GM21526 (cell line): ENCODE measurements around the gene RAP1GAP2.
"Not testable (repeated sequence)": the region's sequence is repeated elsewhere in the genome, so short reads cannot be mapped to it uniquely, and the experiment has no call there.

Experiments used
- ATAC-seq: cut with Tn5 transposase; IDR thresholded peaks from one replicate; pipeline ENCODE4 v1.9.1; 2021; ENCODE audit warnings: moderate library complexity; ENCODE audit not compliant: unreplicated experiment, low FRiP score

Gene RAP1GAP2

DNA sequence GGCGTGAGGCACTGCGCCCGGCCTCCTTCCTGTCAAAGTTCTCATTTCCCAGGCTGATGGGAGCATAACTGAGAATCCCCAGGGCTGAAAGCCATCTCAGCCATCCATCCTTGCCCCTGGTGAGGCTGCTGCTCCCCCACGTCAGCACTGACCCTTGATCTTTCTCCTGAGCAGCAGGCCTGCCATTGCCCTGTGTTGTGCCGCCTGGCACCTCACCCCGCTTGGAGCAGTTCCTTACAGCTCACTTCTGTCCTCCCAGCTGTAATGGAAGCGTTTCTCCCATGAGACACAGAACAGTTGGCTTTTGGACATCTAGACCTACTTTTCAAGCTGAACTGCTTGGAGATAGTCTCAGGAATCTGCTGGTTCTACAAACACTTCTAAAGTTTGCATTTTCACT lies 215.7 kb downstream of the RAP1GAP2 start:
- no peak for ATAC-seq

DNA sequence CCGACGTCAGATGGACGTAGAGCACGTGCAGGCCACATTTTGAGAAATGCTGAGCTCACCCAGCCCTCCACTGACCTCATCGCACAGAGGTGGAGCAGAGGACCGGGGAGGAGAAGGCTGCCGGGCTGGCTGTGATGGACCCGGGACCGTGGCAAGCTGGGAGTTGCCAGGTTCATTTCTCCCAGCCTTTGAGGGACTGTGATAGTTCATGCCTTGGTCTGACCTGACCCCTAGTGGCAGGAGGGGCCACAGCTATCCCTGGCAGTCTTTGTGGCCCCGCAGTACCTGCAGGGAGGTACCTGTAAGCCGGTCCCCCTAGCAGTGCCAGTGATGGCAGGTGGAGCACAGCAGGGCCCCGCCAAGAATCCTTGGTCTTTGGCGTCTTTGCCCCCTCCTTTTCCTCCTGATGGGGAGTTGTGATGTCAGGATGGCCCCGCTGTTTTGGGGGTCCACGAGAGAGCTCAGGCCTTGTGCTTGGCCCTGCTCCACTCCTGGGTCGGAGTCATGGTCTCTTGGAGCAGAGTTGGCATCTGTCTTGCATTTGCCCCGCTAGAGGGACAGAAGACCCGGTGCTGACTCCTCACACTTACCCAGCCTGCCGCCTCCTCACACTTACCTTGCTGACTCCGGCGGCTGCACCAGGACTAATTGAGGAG lies 216.8 kb downstream of the RAP1GAP2 start:
- ATAC-seq = no peak

DNA sequence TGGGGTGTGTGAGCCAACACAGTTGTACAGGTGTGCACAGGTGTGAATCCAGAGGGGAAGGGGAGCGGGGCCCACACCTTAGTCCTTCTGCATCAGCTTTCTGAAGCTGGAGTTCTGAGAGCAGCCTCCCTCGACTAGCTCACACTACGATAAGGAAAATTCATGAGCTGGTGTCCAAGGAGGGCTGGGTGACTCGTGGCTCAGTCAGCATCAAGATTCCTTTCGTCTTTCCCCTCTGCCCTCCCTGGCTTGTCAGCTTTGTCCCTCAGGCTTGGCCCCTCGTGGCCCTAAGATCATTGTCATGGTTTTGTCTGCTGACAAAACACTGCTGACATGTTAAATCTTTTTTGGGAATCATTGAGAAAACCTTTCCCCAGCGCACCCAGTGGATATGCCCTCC lies 219.7 kb downstream of the RAP1GAP2 start:
- ATAC-seq = no peak

DNA sequence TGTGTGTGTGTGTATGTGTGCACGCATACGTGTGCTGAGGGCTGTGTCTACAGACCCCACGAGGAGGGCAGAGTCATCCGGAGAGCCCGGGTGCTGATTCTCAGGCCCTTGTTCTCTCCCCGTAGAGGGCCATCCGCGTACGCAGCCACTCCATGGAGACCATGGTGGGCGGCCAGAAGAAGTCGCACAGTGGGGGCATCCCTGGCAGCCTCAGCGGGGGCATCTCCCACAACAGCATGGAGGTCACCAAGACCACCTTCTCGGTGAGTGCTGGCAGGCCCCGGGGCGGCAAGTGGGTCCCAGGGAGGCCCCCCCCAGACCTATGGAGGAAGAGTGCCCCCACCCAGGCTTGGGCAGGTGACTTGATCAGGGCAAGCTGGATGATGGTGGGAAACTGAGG lies 221.7 kb downstream of the RAP1GAP2 start:
- ATAC-seq = no peak

DNA sequence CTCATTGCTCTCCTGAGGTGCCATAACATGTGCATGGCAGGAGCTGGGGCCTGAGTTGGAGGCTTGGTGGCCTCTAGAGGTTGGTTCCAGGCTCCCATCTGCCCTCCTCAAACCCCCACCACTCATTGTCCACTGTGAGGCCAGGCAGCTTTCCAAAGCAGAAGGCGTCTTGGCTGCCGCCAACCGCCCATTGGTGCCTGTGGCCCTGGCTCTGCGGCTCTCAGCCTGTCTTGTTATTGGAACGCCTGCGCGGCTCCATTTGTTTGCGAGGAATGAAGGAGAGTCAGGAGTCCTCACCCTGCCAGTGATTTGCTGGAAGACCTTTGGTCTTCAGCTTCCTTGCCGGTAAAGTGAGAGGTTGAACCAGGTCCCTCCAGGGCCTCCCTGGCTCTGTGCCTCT lies 223.5 kb downstream of the RAP1GAP2 start:
- no peak for ATAC-seq

DNA sequence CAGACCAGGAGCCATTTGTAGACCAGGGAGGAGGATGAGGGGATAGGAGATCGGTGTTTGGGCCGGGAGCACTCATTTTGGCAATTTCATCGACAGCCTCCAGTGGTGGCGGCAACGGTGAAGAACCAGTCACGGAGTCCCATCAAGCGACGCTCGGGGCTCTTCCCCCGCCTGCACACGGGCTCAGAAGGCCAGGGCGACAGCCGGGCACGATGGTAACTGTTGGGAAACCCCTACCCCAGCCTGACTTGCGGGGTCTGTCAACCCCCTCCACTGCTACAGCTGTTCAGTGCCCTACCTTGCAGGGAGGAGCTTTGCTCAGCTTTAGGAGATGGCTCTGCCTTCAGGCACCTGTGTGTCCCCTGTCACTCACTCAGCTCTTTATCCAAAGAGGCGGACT lies 224.1 kb downstream of the RAP1GAP2 start:
- ATAC-seq = no peak

DNA sequence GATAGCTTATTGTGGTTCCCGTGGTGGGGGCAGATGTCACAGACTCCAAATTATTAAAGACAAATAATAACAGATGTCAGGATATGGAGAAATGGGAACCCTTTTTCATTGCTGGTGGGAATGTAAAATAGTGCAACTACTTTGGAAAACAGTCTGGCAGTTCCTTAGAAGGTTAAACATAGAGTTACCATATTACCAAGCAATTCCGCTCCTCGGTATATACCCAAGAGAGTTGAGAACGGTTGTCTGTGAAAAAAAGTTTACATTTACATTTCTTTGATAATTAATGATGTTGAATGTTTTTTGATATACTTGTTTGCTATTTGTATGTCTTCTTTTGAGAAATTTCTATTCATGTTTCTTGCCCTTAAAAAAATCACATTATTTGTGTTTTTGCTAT lies 226.0 kb downstream of the RAP1GAP2 start:
- ATAC-seq = no peak

DNA sequence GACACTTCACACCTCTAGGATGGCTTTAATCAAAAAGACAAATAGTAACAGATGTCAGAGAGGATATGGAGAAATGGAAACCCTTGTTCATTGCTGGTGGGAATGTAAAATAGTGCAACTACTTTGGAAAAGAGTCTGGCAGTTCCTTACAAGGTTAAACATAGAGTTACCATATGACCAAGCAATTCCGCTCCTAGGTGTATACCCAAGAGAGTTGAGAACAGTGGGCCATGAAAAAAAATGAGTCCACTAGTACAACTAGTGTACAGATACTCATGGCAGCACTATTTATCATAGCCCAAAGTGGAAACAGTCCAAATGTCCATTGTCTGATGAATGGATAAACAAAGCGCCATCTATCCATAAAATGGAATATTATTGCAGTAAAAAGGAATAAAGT lies 228.1 kb downstream of the RAP1GAP2 start:
- no peak for ATAC-seq

DNA sequence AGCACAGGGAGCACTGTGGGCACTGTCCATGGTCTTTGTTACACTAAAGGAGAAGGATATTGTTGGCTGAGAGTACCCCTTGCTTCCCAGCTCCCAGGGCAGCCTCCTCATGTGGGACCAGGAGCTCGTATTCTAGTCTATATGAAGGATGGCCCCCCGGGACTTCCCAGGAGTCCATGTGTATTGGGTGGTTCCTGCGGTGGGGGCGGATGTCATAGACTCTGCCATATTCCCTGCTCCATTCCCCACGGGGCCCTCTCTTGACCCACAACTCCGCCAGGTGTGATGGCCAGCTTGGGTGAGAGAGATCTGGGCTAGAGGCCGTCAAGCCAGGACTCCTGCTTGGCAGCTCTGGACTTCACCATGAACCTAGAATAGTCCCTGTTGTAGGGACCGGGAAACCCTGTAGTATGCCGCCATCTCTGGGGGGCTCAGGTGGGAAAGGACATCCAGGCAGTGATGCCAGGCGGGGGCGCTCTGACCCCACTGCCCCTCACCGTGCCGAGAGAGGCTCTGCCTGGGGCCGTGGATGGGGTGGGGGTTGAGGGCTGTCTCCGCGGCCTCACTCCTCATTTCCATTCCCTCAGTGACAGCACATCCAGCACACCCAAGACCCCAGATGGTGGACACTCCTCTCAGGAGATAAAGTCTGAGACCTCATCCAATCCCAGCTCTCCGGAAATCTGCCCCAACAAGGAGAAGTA lies 229.3 kb downstream of the RAP1GAP2 start:
- no peak for ATAC-seq

DNA sequence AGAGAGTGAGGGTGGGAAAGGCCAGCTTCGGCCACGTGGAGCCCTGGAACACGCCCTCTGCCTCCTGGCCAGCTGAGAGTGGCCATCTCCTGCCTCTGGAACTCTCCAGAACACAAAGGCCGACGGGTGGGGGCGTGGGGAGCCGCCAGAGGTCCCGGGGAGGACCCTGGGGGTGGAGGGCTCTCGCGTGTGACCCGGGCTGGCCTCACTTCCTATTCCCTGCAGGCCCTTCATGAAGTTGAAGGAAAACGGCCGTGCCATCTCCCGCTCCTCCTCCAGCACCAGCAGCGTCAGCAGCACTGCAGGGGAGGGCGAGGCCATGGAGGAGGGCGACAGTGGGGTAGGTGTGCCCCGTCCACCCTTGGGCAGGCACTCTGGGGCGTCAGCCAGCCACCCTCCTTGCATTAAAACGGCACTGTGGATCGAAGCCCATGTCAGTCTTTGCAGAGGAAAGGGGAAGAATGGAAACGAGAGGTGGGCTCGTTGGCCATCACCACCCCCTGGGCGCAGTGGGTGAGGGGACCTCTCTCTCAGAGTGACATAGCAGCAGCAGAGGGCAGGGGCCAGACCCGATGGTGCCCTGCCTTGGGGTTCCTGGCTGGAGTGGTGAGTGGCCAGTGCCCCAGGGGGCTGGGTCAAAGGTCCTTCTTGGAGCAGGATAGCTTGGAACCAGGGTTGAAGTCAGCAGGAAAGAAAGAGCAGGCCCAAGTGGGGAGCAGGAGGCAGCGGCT lies 230.1 kb downstream of the RAP1GAP2 start:
- no peak for ATAC-seq

DNA sequence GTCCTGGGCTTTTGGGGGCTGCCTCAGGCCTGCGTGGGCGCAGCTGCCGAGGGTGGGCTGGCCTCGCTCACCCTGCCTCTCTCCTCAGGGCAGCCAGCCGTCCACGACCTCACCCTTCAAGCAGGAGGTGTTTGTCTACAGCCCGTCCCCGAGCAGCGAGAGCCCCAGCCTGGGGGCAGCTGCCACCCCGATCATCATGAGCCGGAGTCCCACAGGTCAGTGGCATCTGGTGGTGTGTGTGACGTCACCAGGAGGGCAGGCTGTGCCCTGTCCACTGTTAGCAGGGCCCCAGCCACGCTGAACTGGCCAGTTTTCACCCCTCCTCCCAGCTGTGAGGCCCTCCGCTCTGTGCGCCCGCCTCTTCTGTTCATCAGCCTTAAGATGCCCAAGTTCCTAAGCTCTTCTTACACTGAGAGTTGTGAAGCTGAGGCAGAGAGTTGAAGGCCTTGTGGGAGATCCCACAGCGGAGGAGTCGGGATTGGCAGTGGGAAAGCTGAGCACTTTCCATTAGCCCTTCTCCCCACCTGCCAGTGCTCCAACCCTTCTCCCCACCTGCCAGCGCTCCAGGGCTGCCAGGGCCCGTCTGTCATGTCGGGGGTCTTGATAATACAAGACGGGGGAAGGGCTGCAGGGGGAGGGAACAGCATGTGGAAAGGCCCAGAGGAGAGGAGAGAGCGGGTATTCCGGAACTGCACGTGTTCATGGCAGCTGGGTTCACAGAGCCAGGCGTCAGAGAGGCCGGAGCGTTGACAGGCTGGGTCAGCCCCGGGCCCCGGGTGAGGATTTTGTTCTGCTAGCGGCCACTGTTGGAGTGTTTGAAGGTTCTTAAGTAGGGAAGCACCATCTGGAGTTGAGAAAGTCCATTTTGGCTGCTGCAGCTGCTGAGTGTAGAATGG lies 230.9 kb downstream of the RAP1GAP2 start:
- no peak for ATAC-seq

DNA sequence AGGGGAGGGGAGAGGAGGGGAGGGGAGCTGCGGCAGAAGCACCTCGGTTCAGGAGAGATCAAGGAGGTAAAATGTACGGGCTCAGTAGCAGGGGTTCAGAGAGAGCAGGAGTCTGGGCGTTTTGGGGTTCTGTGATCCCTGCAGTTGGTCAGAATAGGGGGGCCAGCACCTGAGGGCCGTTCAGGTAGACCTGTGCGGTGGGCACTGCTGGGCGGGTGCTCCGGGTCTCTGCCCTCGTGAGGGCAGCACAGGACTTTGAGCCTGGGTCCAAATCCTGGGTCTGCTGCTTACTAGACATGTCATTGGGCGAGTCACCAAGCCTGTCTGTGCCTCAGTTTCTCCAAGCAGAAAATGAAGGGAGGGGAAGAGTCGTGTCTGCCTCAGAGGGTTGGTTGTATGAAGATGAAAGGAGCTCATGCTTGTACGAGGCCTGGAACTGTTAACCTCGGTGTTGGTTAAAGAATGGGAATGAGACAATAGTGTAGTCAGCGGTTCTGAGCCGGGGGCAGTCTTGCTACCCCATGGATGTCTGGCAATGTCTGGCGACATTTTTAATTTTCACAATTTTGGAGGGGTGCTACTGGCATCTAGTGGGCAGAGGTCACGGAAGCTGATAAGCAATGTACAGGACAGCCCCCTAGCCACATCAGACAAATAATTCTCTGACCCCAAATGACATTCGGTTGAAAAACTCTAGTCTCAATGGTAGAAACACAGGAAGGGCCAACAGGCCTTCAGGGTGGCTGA lies 231.7 kb downstream of the RAP1GAP2 start:
- ATAC-seq = no peak

DNA sequence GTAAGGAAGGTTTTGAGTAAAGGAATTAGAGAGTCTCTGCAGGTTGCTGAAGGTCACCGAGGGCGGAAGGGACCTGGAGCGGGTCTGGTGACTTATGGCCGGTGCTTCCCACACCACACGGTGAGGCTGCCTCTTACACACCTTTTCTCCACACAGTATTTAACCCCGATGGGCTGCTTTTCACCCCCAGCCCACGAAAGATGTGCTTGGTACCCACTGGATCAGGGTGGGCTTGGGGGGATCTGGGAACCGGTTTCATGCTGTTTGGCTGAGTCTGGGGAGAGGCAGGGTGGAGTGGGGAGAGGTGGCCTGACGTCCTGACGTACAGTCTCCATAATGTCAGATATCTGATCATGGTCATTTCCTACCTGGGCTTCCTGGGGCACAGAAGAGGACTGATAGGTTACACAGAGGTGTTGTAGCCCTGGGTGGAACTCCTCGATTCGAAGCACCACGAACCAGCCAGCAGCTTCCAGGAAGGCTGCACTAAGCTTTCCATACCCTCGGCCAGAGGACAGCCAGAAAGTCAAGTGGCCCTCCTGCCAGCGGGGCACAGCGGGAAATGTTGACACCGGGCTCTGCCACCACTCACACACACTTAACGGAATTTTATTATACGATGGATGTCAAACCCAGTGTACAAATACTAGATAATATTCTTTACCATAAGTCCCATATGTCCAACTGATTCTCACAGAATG lies 233.1 kb downstream of the RAP1GAP2 start:
- no peak for ATAC-seq

DNA sequence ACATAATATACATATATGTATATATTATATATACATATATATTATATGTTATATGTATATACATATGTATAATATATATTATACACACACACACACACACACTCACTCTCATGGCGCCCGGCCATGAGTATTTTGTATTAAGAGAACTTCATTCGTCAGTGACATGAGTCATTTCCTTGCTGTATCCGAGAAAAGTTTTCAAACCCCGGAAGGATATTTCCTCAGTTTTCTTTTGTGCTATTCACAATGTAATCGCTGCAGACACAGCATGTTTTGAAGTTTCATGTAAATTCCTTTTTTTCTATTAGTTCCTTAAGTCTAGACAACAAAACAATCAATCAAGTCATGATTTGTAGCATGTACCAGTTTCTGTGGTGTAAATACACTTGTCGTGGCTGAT lies 233.9 kb downstream of the RAP1GAP2 start:
- ATAC-seq = no peak

DNA sequence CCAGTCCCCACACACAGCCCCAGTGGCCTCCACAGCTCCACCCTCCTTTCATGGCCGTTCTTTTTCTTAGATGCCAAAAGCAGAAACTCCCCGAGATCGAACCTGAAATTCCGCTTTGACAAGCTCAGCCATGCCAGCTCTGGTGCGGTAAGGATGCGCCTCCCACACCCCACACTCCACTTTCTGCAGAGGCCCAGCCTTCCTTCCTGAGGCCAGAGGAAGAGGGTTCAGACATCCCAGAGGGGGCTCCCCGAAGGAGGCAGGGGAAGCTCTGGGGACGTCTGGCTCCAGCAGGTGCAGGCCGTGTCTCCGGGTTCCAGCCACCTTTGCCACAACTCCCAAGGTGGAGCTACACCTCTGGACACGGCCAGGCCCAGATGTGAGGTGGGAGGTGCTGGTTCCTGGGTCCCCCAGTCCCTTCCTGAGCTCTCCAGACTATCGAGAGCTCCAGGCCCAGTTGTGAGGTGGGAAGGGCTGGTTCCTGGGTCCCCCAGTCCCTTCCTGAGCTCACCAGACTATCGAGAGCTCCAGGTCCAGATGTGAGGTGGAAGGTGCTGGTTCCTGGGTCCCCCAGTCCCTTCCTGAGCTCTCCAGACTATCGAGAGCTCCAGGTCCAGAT lies 234.7 kb downstream of the RAP1GAP2 start:
- not testable (repeated sequence) for ATAC-seq

DNA sequence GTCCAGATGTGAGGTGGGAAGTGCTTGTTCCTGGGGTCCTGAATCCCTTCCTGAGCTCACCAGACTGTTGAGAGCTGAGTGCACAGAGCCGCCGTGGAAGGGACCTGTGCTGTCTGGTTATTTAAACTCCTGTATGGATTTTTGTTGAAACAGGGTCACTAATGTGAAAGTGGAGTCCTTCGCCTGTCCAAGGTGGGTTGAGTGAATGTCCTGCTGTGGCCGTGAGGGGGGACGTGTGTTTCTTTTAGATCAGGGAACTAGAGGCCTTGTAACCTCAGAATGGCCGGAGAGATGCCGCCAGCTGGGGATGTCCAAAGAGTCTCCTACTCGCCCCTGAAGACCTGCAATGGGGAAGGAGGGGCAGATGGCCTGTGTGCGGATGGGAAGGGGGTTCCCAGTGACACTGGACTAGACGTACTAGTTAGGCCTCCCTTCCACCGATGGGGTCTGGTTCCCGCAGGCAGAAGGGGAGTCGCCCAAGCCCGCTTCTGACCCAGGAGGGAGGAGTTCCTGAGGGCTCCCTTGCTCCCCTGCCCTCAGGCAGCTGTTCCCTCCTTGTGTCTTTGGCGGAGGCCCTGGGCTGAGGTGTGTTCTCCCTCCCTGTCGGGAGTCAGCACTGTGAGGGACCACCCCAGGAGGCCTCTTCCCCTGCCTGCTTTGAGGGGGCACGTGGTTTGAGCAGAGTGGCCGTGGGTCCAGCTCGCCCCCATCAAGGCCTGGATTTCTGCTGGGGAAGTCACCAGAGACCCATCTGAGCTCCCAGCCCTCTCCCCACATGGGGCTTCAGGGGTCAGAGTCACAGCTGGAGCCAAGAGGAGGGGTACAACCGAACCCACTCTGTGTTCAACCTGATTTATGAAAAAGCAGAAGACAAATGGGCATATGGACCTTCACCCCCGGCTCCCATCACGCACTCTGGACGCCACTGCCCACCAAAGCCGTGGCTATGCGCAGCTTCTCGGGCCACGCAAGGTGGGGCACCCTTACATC lies 236.3 kb downstream of the RAP1GAP2 start:
- no peak for ATAC-seq

DNA sequence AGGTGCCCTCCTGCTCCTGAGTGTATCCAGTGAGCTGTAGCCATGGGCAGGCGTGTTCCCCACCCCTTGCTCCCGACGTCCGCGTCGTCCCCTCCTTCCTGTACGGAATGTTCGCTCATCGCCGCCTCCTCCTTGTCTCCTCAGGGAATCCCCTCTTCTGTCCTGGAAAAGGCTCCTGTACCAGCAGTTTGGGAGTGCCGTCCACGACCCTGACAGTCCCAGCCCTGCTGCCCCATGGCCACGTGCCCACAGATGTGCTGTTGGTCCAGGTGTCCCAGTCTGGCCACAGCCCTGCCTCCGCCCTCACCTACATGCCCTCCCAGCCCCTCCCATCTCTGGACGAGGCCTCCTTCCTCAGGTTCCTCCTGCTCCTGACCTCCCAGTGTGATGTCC lies 237.0 kb downstream of the RAP1GAP2 start:
- ATAC-seq = no peak
